Natural killer cell (primary cell): ENCODE results near the gene LAD1. TPM values are rescaled to one million over a fixed set of nuclear protein-coding genes. Genes with fewer than 3 reads are reported as not detected.

ENCODE experiments used
- ATAC-seq, 3 donors: fragments of 150-1000 bp in 2 of 3; fragments of 200-7000 bp in 1 of 3; cut with Tn5 transposase; 1 replicate in 1 of 3; 2 replicates in 2 of 3; pipeline ENCODE4 v1.10.0; 2021; ENCODE audit warnings: mild to moderate bottlenecking in 2 of 3, moderate library complexity in 2 of 3
- DNase-seq, 2 donors: peaks; one replicate each; pipeline versions ENCODE4 v3.0.0 to v3.0.0-alpha.2; 2013 to 2021; ENCODE audit warnings: mixed read lengths in 1 of 2
- H3K27ac ChIP-seq: one replicate; pipeline ENCODE4 v1.5.1; 2013; ENCODE audit warnings: mild to moderate bottlenecking, low read length
- H3K27me3 ChIP-seq: one replicate; pipeline ENCODE4 v1.6.1; 2013; ENCODE audit warnings: low read length; ENCODE audit not compliant: control insufficient read depth, insufficient read depth
- H3K36me3 ChIP-seq: one replicate; pipeline ENCODE4 v1.6.1; 2013; ENCODE audit warnings: low read length; ENCODE audit not compliant: control insufficient read depth, insufficient read depth
- H3K4me1 ChIP-seq: one replicate; pipeline ENCODE4 v1.6.1; 2013; ENCODE audit warnings: low read length; ENCODE audit not compliant: control insufficient read depth, insufficient read depth
- H3K4me3 ChIP-seq: one replicate; pipeline ENCODE4 v1.5.1; 2013; ENCODE audit warnings: low read length
- H3K9me3 ChIP-seq: one replicate; pipeline ENCODE4 v1.6.1; 2013; ENCODE audit warnings: low read length; ENCODE audit not compliant: control insufficient read depth, insufficient read depth
- H3K27ac Mint-ChIP-seq, 2 donors: one replicate each; pipeline ENCODE4 v1.8.0; 2022; ENCODE audit warnings: mild to moderate bottlenecking in 2 of 2, mixed read lengths in 2 of 2, moderate library complexity in 1 of 2
- H3K27me3 Mint-ChIP-seq, 2 donors: one replicate each; pipeline ENCODE4 v1.8.0; 2022; ENCODE audit warnings: low read depth in 2 of 2, mixed read lengths in 2 of 2
- H3K36me3 Mint-ChIP-seq: one replicate; pipeline ENCODE4 v1.8.0; 2022; ENCODE audit warnings: mixed read lengths
- H3K4me1 Mint-ChIP-seq, 2 donors: one replicate each; pipeline ENCODE4 v1.8.0; 2022; ENCODE audit warnings: mixed read lengths in 2 of 2
- H3K4me3 Mint-ChIP-seq: one replicate; pipeline ENCODE4 v1.8.0; 2022; ENCODE audit warnings: mild to moderate bottlenecking, moderate library complexity, mixed read lengths
- H3K9me3 Mint-ChIP-seq, 2 donors: one replicate each; pipeline ENCODE4 v1.8.0; 2022; ENCODE audit warnings: mixed read lengths in 2 of 2
- WGBS: methylation state at CpG from one replicate; pipeline ENCODE4 v1.1.7; 2013; ENCODE audit warnings: missing lambda C conversion rate; ENCODE audit not compliant: insufficient coverage; 5-methylcytosine and 5-hydroxymethylcytosine counted together
- intact Hi-C: fragments of 100-400 bp; cut with micrococcal nuclease; formaldehyde crosslinking; loops from one replicate; pipeline ENCODE4 v1.14.2; 2022
- total RNA-seq, 4 donors: library from RNA; stranded (reverse); fragments of 120-200 nt in 1 of 4; gene quantifications; one replicate each; pipeline versions ENCODE4 v1.2.3 to v1.2.4, GENCODE V29; 2013 to 2022
- TF ChIP-seq, protein P1 (sequence below): fragments of 200-600 bp; IDR thresholded peaks from one replicate; pipeline ENCODE4 v1.8.0; 2022; ENCODE audit warnings: antibody characterized with exemption

The LAD1 gene
- total RNA-seq, 3 donors from 2014 or later (not counting 1 experiment from before 2014, with no cell fraction given), result 0.68 TPM; not detected in 2

DNA sequence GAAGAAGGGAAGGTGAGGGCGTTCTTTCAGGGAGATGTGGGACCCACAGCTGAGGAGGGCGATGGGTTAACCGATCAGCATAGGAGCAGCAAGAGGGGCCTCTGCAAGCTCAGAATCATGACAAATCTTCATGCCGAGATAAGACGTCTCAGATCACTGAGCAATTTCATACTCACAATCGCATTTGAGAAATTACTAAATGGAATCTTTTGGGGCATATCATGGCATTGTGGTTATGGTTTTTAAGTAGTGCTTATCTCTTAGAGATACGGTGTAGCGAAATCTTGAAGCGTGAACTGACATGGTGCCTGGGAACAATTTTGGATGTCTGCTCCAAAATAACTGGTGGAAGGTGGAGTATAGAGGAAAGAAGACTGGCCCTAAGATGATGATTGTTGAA, 27.8 kb downstream of the LAD1 start:
- Histone ChIP-seq H3K27me3 (peaks cover 2% of the 10 kb centered on the region), H3K27ac (no peak overlapping the region), H3K4me3 (no peak overlapping the region), H3K9me3 (no peaks in the 10 kb centered on the region), H3K36me3 (no peaks in the 10 kb centered on the region), H3K4me1 (no peaks in the 10 kb centered on the region)
- no peak overlapping the region for H3K4me3 Mint-ChIP-seq
- H3K36me3 Mint-ChIP-seq, result no peaks in the 10 kb centered on the region
- H3K9me3 Mint-ChIP-seq, result no peaks in the 10 kb centered on the region
- intact Hi-C loops, result no loop called here
- DNase-seq, result no peak
- 90% methylated on average over 9 of the region's 9 CpGs for WGBS
- H3K4me1 Mint-ChIP-seq, result no peaks in the 10 kb centered on the region
- no peak for ATAC-seq
- H3K27me3 Mint-ChIP-seq, result peaks cover 5 to 30% of the 10 kb centered on the region in 2 donors
- TF ChIP-seq, protein P1, sequence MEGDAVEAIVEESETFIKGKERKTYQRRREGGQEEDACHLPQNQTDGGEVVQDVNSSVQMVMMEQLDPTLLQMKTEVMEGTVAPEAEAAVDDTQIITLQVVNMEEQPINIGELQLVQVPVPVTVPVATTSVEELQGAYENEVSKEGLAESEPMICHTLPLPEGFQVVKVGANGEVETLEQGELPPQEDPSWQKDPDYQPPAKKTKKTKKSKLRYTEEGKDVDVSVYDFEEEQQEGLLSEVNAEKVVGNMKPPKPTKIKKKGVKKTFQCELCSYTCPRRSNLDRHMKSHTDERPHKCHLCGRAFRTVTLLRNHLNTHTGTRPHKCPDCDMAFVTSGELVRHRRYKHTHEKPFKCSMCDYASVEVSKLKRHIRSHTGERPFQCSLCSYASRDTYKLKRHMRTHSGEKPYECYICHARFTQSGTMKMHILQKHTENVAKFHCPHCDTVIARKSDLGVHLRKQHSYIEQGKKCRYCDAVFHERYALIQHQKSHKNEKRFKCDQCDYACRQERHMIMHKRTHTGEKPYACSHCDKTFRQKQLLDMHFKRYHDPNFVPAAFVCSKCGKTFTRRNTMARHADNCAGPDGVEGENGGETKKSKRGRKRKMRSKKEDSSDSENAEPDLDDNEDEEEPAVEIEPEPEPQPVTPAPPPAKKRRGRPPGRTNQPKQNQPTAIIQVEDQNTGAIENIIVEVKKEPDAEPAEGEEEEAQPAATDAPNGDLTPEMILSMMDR, result no peak
- no peak overlapping the region for H3K27ac Mint-ChIP-seq

GRCh38 chr1:201370500-201370899, 28.6 kb downstream of the LAD1 start:
- DNase-seq (no peak), ATAC-seq (no peak)
- Mint-ChIP-seq H3K9me3 (no peaks in the 10 kb centered on the region), H3K4me1 (no peaks in the 10 kb centered on the region), H3K36me3 (no peaks in the 10 kb centered on the region), H3K4me3 (no peak overlapping the region), H3K27ac (no peak overlapping the region), H3K27me3 (peaks cover 5 to 30% of the 10 kb centered on the region in 2 donors)
- TF ChIP-seq, protein P1, result no peak
- Histone ChIP-seq H3K4me3 (no peak overlapping the region), H3K36me3 (no peaks in the 10 kb centered on the region), H3K4me1 (no peaks in the 10 kb centered on the region), H3K27ac (no peak overlapping the region), H3K27me3 (peaks cover 2% of the 10 kb centered on the region), H3K9me3 (no peaks in the 10 kb centered on the region)
- intact Hi-C loops, result no loop called here
- 61% methylated on average over 3 of the region's 3 CpGs for WGBS

DNA sequence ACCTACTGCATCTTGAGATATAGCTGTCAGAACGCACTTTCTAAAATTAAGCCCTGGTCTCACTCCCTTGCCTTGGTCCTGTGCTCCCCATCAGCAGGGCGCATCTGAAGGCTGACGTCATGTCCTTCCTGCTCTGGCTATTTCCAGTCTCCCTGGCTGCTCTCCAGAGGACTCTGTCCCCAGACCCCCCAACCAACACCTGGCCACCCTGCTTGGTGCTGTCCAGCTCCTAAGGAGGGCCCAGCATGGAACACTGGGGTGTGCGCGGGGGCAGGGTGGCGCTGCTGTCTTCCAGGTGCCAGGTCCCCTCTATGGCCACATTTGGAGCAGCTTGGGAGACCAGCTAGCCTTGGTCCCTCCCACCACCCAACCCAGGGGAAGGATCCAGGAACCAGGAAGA, 29.9 kb downstream of the LAD1 start:
- no peak overlapping the region for H3K4me3 ChIP-seq
- Mint-ChIP-seq H3K4me1 (no peaks in the 10 kb centered on the region), H3K27ac (no peak overlapping the region), H3K27me3 (peaks cover 5 to 30% of the 10 kb centered on the region in 2 donors), H3K9me3 (no peaks in the 10 kb centered on the region), H3K4me3 (no peak overlapping the region), H3K36me3 (no peaks in the 10 kb centered on the region)
- no peak for DNase-seq
- no peaks in the 10 kb centered on the region for H3K9me3 ChIP-seq
- ATAC-seq, result no peak
- no peaks in the 10 kb centered on the region for H3K27me3 ChIP-seq
- H3K36me3 ChIP-seq, result no peaks in the 10 kb centered on the region
- H3K27ac ChIP-seq, result no peak overlapping the region
- TF ChIP-seq, protein P1, result no peak
- intact Hi-C loops, result no loop called here
- no peaks in the 10 kb centered on the region for H3K4me1 ChIP-seq
- 74% methylated on average over 6 of the region's 6 CpGs for WGBS

DNA sequence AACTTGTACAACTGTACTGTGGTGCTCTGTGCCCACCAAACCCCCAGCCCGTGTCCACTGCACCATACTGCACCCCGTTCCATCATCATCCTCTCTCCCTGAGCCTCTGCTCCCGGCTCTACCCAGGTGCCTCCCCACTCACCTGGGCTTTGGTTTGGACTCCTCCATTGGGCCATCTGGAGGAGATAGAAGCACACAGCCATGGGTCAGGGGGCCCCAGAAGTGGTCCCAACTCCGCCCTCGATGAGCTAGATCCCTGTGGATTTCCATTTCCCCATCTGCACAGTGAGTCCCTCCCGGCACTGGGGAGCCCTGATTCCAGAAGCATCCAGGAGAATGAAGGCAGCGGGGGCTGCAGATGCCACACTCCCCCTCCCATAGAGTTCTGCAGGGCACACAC, 32.4 kb downstream of the LAD1 start:
- H3K4me3 ChIP-seq, result no peak overlapping the region
- DNase-seq (no peak), ATAC-seq (no peak)
- H3K27me3 Mint-ChIP-seq, result peaks cover 0 to 17% of the 10 kb centered on the region in 2 donors
- H3K27ac ChIP-seq, result no peak overlapping the region
- no peaks in the 10 kb centered on the region for H3K9me3 Mint-ChIP-seq
- intact Hi-C loops, result no loop called here
- no peaks in the 10 kb centered on the region for H3K4me1 Mint-ChIP-seq
- H3K36me3 ChIP-seq, result no peaks in the 10 kb centered on the region
- 63% methylated on average over 7 of the region's 7 CpGs for WGBS
- TF ChIP-seq, protein P1, result no peak
- H3K9me3 ChIP-seq, result no peaks in the 10 kb centered on the region
- no peaks in the 10 kb centered on the region for H3K36me3 Mint-ChIP-seq
- no peak overlapping the region for H3K4me3 Mint-ChIP-seq
- H3K4me1 ChIP-seq, result no peaks in the 10 kb centered on the region
- H3K27me3 ChIP-seq, result no peaks in the 10 kb centered on the region
- no peak overlapping the region for H3K27ac Mint-ChIP-seq
